Activated naive CD4-positive, alpha-beta T cell treated with anti-CD3 and anti-CD28 coated beads for 36 hours (primary cell): ENCODE measurements around the gene PNPLA6. TPM values are rescaled to one million over a fixed set of nuclear protein-coding genes. Genes with fewer than 3 reads are reported as not detected.
"Not testable (repeated sequence)": the region's sequence is repeated elsewhere in the genome, so short reads cannot be mapped to it uniquely, and the experiment has no call there.

Source experiments
- CTCF ChIA-PET: fragments of 350-600 bp; sonication (Branson Sonifier 250); formaldehyde crosslinking; loops from one replicate; lab custom pipeline; 2021; ENCODE audit warnings: antibody characterized with exemption; lab: Charles Lee
- DNase-seq: peaks from one replicate; pipeline ENCODE4 v3.0.0-alpha.2; 2020
- H3K27ac Mint-ChIP-seq: one replicate; pipeline ENCODE4 v1.8.0; 2021; ENCODE audit warnings: mild to moderate bottlenecking, mixed read lengths
- H3K27me3 Mint-ChIP-seq: one replicate; pipeline ENCODE4 v1.8.0; 2021; ENCODE audit warnings: low read depth, mixed read lengths
- H3K36me3 Mint-ChIP-seq: one replicate; pipeline ENCODE4 v1.8.0; 2021; ENCODE audit warnings: low read depth, mixed read lengths
- H3K4me1 Mint-ChIP-seq: one replicate; pipeline ENCODE4 v1.8.0; 2021; ENCODE audit warnings: low read depth, mixed read lengths
- H3K4me3 Mint-ChIP-seq: one replicate; pipeline ENCODE4 v1.8.0; 2021; ENCODE audit warnings: mild to moderate bottlenecking, moderate library complexity, mixed read lengths
- H3K9me3 Mint-ChIP-seq: one replicate; pipeline ENCODE4 v1.8.0; 2021; ENCODE audit warnings: mixed read lengths
- intact Hi-C: fragments of 100-400 bp; cut with micrococcal nuclease; formaldehyde crosslinking; loops from one replicate; pipeline ENCODE4 v1.15.1; 2023
- total RNA-seq, 2 experiments: library from RNA; stranded (reverse); gene quantifications; one replicate each; pipeline ENCODE4 v1.2.3, GENCODE V29; 2021

PNPLA6 gene
- total RNA-seq, 2 experiments from 2014 or later: 75.5 to 81.7 TPM

- intact Hi-C loops, H3K4me3 Mint-ChIP-seq, H3K9me3 Mint-ChIP-seq, H3K27ac Mint-ChIP-seq, H3K36me3 Mint-ChIP-seq, H3K27me3 Mint-ChIP-seq, DNase-seq, H3K4me1 Mint-ChIP-seq: not testable (repeated sequence)
- CTCF ChIA-PET: interaction anchor here (0.6 to 2.3 kb wide), 2 partner anchors 9 to 161 kb away, joined by 3 to 6 read pairs; no protein-coding TSS in a partner anchor
Observed at GRCh38 chr19:7577422-7577821, 41.9 kb downstream of the PNPLA6 start.

GRCh38 chr19:7578127-7578526, 42.6 kb downstream of the PNPLA6 start:
- intact Hi-C loops: no loop called here
- no peak for DNase-seq
- H3K4me1 Mint-ChIP-seq: no peaks in the 10 kb centered on the region
- H3K9me3 Mint-ChIP-seq: no peaks in the 10 kb centered on the region
- H3K27ac Mint-ChIP-seq: no peak overlapping the region
- CTCF ChIA-PET: interaction anchor here (2.3 kb wide), 1 partner anchor 10 kb away, joined by 6 read pairs; no protein-coding TSS in a partner anchor
- no peaks in the 10 kb centered on the region for H3K36me3 Mint-ChIP-seq
- H3K27me3 Mint-ChIP-seq: peaks cover 4% of the 10 kb centered on the region
- no peak overlapping the region for H3K4me3 Mint-ChIP-seq

DNA sequence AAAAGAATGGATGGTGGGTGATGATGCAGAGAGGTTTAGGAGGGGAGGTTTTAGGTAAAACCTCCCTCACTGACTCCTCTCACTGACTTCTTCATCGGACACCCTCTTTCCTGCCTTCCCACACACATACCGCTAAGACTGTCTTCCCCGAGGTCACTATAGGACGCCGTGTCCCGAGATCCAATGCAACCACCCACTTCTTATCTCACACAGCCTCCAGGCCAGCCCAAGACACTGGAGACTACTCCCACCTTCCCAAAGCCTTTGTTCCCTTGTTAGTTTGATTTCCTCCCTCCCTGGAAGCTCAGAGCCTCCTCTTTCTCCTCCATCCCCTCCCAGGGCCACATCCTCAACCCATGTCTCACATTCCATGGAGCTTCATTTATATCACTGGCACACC, 43.7 kb downstream of the PNPLA6 start:
- no peak for DNase-seq
- H3K4me1 Mint-ChIP-seq: no peaks in the 10 kb centered on the region
- H3K9me3 Mint-ChIP-seq: no peaks in the 10 kb centered on the region
- H3K36me3 Mint-ChIP-seq: no peaks in the 10 kb centered on the region
- no peak overlapping the region for H3K4me3 Mint-ChIP-seq
- H3K27me3 Mint-ChIP-seq: peaks cover 4% of the 10 kb centered on the region
- H3K27ac Mint-ChIP-seq: no peak overlapping the region
- intact Hi-C loops: no loop called here
- CTCF ChIA-PET: interaction anchor here (2.3 kb wide), 1 partner anchor 11 kb away, joined by 6 read pairs; no protein-coding TSS in a partner anchor

GRCh38 chr19:7582446-7582845, 46.9 kb downstream of the PNPLA6 start:
- Mint-ChIP-seq H3K27ac (no peak overlapping the region), H3K27me3 (no peaks in the 10 kb centered on the region), H3K4me3 (no peak overlapping the region), H3K9me3 (no peaks in the 10 kb centered on the region), H3K4me1 (no peaks in the 10 kb centered on the region), H3K36me3 (no peaks in the 10 kb centered on the region)
- intact Hi-C loops: no loop called here
- CTCF ChIA-PET: interaction anchor here (1.6 kb wide), 1 partner anchor 14 kb away, joined by 4 read pairs; no protein-coding TSS in a partner anchor
- no peak for DNase-seq

GRCh38 chr19:7589822-7590221, 54.3 kb downstream of the PNPLA6 start:
- intact Hi-C loops: no loop called here
- no peaks in the 10 kb centered on the region for H3K4me1 Mint-ChIP-seq
- H3K4me3 Mint-ChIP-seq: no peak overlapping the region
- peaks cover 5% of the 10 kb centered on the region for H3K27me3 Mint-ChIP-seq
- no peaks in the 10 kb centered on the region for H3K9me3 Mint-ChIP-seq
- CTCF ChIA-PET: interaction anchor here (1.6 kb wide), 1 partner anchor 22 kb away, joined by 4 read pairs; no protein-coding TSS in a partner anchor
- H3K36me3 Mint-ChIP-seq: no peaks in the 10 kb centered on the region
- H3K27ac Mint-ChIP-seq: no peak overlapping the region
- DNase-seq: no peak

- no peaks in the 10 kb centered on the region for H3K9me3 Mint-ChIP-seq
- H3K27ac Mint-ChIP-seq: no peak overlapping the region
- no peaks in the 10 kb centered on the region for H3K36me3 Mint-ChIP-seq
- intact Hi-C loops: no loop called here
- peaks cover 2% of the 10 kb centered on the region for H3K4me1 Mint-ChIP-seq
- DNase-seq: no peak
- peaks cover 8% of the 10 kb centered on the region for H3K27me3 Mint-ChIP-seq
- CTCF ChIA-PET: interaction anchor here (1.6 kb wide), 1 partner anchor 22 kb away, joined by 4 read pairs; no protein-coding TSS in a partner anchor
- no peak overlapping the region for H3K4me3 Mint-ChIP-seq
Observed at GRCh38 chr19:7590256-7590655, 54.7 kb downstream of the PNPLA6 start.

- Mint-ChIP-seq H3K4me3 (peak within 1 kb of the TSS; percentile 59), H3K27ac (no peak within 1 kb of the TSS), H3K27me3 (peaks cover 22% of the 10 kb centered on the region), H3K36me3 (no peaks in the 10 kb centered on the region), H3K9me3 (no peaks in the 10 kb centered on the region), H3K4me1 (peaks cover 4% of the 10 kb centered on the region)
- CTCF ChIA-PET: interaction anchor here (3.5 kb wide), 1 partner anchor 27 kb away, joined by 16 read pairs; no protein-coding TSS in a partner anchor
- intact Hi-C loops: no loop called here
- DNase-seq: peak; percentile 28
Observed at GRCh38 chr19:7595466-7596133, 60.1 kb downstream of the PNPLA6 start, which contains the start of gene CAMSAP3. CAMSAP3 (plus strand) TSS chr19:7595863; CDS start chr19:7596003, 140 bp downstream.

DNA sequence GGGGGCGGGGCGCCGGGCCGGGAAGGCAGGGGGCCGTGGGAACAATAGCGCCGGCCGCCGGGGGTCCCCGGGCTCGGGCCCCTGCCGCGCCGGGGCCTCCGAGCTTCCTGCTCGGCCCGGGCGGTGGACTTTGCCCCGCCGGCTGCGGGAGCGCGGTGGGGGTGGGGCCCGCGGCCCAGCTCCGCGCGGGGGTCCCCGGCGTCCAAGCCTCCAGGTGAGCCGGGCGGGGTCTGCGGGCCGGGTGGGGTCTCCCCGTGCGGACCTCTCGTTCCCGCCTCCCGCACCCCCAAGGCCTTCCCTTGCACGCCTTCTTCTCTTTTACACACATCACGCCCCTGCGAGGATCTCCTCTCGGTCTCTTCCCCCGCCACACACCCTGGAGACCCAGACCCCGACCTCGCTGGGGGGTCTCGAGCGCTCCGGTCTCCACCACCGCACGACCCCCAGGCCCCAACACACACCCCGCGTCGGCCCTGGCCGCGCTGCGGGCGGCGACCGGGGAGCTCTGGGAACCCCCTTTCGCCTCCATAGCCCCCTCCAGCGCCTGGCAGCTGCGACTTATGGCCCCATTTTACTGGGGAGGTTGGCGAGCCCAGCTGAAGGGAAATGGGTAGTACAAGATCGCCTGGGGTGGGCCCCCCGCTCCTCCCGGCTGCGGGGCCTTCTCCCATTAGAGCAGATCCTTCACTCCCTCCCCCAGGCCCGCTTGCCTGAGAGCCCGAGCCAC, 60.9 kb downstream of the PNPLA6 start:
- no peak for DNase-seq
- Mint-ChIP-seq H3K4me3 (peak overlapping the region; percentile 34), H3K4me1 (peaks cover 4% of the 10 kb centered on the region), H3K36me3 (no peaks in the 10 kb centered on the region), H3K27me3 (peaks cover 22% of the 10 kb centered on the region), H3K27ac (no peak overlapping the region), H3K9me3 (no peaks in the 10 kb centered on the region)
- CTCF ChIA-PET: interaction anchor here (3.5 kb wide), 1 partner anchor 28 kb away, joined by 16 read pairs; no protein-coding TSS in a partner anchor
- intact Hi-C loops: no loop called here

DNA sequence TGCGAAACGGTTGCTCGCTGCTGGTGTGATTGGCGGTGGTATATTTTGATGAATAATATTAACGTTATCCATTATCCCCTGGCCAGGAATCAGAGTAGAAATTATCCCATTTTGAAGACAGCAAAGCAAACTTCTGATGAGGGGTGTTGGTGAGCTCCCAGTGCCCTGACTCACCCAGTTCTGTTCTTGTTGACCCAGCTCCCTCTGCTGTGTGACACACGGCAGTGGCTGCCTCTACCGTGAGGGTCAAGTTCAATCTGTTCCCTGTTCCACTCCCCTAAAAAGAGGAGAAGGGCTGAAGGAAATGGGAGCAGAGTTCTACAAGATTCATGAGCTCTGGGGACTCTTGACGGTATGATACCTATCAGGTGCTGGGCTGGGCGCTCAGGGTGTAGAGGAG, 62.2 kb downstream of the PNPLA6 start:
- Mint-ChIP-seq H3K27me3 (peaks cover 26% of the 10 kb centered on the region), H3K27ac (no peak overlapping the region), H3K36me3 (no peaks in the 10 kb centered on the region), H3K9me3 (no peaks in the 10 kb centered on the region), H3K4me3 (no peak overlapping the region), H3K4me1 (peaks cover 4% of the 10 kb centered on the region)
- no peak for DNase-seq
- CTCF ChIA-PET: interaction anchor here (3.5 kb wide), 1 partner anchor 29 kb away, joined by 16 read pairs; no protein-coding TSS in a partner anchor
- intact Hi-C loops: no loop called here

- no peak for DNase-seq
- no peak overlapping the region for H3K4me3 Mint-ChIP-seq
- no peak overlapping the region for H3K27ac Mint-ChIP-seq
- CTCF ChIA-PET: interaction anchor here (3.5 kb wide), 1 partner anchor 30 kb away, joined by 16 read pairs; no protein-coding TSS in a partner anchor
- no peaks in the 10 kb centered on the region for H3K36me3 Mint-ChIP-seq
- intact Hi-C loops: no loop called here
- peaks cover 26% of the 10 kb centered on the region for H3K27me3 Mint-ChIP-seq
- H3K9me3 Mint-ChIP-seq: no peaks in the 10 kb centered on the region
- H3K4me1 Mint-ChIP-seq: peaks cover 4% of the 10 kb centered on the region
Observed at GRCh38 chr19:7598180-7598579, 62.7 kb downstream of the PNPLA6 start.

DNA sequence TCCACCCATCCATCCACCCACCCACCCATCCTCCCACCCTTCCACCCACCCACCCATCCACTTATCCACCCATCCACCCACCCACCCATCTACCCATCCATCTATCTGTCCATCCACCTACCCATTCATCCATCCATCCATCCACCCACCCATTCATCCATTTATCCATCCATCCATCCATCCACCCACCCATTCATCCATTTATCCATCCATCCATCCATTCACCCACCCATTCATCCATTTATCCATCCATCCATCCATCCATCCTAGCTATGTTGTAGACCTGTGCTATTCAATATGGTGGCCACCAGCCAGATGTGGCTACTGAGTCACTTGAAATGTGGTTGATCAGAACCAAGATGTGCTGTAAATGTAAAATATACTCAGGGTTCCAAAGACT, 65.2 kb downstream of the PNPLA6 start:
- no peaks in the 10 kb centered on the region for H3K4me1 Mint-ChIP-seq
- H3K9me3 Mint-ChIP-seq: no peaks in the 10 kb centered on the region
- intact Hi-C loops: no loop called here
- H3K27me3 Mint-ChIP-seq: peaks cover 16% of the 10 kb centered on the region
- H3K36me3 Mint-ChIP-seq: no peaks in the 10 kb centered on the region
- no peak for DNase-seq
- CTCF ChIA-PET: no interaction called here
- no peak overlapping the region for H3K4me3 Mint-ChIP-seq
- no peak overlapping the region for H3K27ac Mint-ChIP-seq

GRCh38 chr19:7602240-7602934, 66.9 kb downstream of the PNPLA6 start:
- Mint-ChIP-seq H3K4me3 (no peak overlapping the region), H3K9me3 (no peaks in the 10 kb centered on the region), H3K27ac (no peak overlapping the region), H3K27me3 (peaks cover 12% of the 10 kb centered on the region), H3K36me3 (no peaks in the 10 kb centered on the region), H3K4me1 (no peaks in the 10 kb centered on the region)
- no peak for DNase-seq
- intact Hi-C loops: no loop called here
- CTCF ChIA-PET: no interaction called here
